SK-N-SH (cell line): ENCODE results near the gene SPA17. TPM values are rescaled to one million over a fixed set of nuclear protein-coding genes. Genes with fewer than 3 reads are reported as not detected.

Experiments
- CTCF ChIA-PET: fragments of 300-600, 350-600 bp; formaldehyde crosslinking; extraction: SDS; loops from one replicate; lab custom pipeline; 2021; lab: Yijun Ruan, JAX
- POLR2A ChIA-PET: fragments of 350-600 bp; sonication (Branson Sonifier 250); formaldehyde crosslinking; extraction: SDS; loops from one replicate; lab custom pipeline; 2020; ENCODE audit warnings: antibody characterized with exemption, inconsistent platforms; lab: Yijun Ruan, JAX
- DNase-seq: peaks from one replicate; pipeline ENCODE4 v3.0.0; 2012
- H2AFZ ChIP-seq: fragments of 200-600 bp; sonication (generic); 2 replicates; pipeline ENCODE4 v1.8.1; 2016; ENCODE audit warnings: antibody characterized with exemption, mild to moderate bottlenecking, low read depth
- H3F3A ChIP-seq: fragments of 200-600 bp; sonication (generic); replicated peaks from 2 replicates; pipeline ENCODE3; 2016; ENCODE audit warnings: antibody characterized with exemption, mild to moderate bottlenecking; ENCODE audit not compliant: insufficient read depth
- H3K27ac ChIP-seq, 2 experiments: fragments of 200-500 bp in 1 of 2; fragments of 200-600 bp in 1 of 2; sonication (Bioruptor generic) in 1 of 2; sonication (generic), shearing (Covaris generic) in 1 of 2; 2 replicates each; pipeline versions ENCODE4 v1.5.1 to v1.6.1; 2014 to 2016; ENCODE audit warnings: low read depth in 2 of 2, inconsistent platforms in 1 of 2, low read length in 1 of 2, mild to moderate bottlenecking in 1 of 2, mixed read lengths in 1 of 2
- H3K27me3 ChIP-seq: fragments of 200-600 bp; sonication (generic), shearing (Covaris generic); 2 replicates; pipeline ENCODE4 v1.6.1; 2016; ENCODE audit warnings: mixed run types; ENCODE audit not compliant: insufficient read depth
- H3K36me3 ChIP-seq, 2 experiments: fragments of 200-500 bp in 1 of 2; fragments of 200-600 bp in 1 of 2; sonication (Bioruptor generic) in 1 of 2; sonication (generic) in 1 of 2; replicated peaks in 1 of 2; 2 replicates each; pipeline versions ENCODE3 to v1.5.1; 2014 to 2016; ENCODE audit warnings: low read length in 1 of 2, mild to moderate bottlenecking in 1 of 2; ENCODE audit not compliant: insufficient read depth in 2 of 2, control insufficient read depth in 1 of 2
- H3K4me1 ChIP-seq, 2 experiments: fragments of 200-500 bp in 1 of 2; fragments of 200-600 bp in 1 of 2; sonication (Bioruptor generic) in 1 of 2; sonication (generic), shearing (Covaris generic) in 1 of 2; 2 replicates each; pipeline versions ENCODE4 v1.5.1 to v1.6.1; 2014 to 2016; ENCODE audit warnings: low read depth in 1 of 2, low read length in 1 of 2, mixed run types in 1 of 2; ENCODE audit not compliant: insufficient read depth in 2 of 2, control insufficient read depth in 1 of 2
- H3K4me2 ChIP-seq: fragments of 200-600 bp; sonication (generic), shearing (Covaris generic); 2 replicates; pipeline ENCODE4 v1.6.1; 2017; ENCODE audit warnings: mixed run types
- H3K4me3 ChIP-seq, 2 experiments: fragments of 200-500 bp in 1 of 2; fragments of 200-600 bp in 1 of 2; sonication (Bioruptor generic) in 1 of 2; sonication (generic), shearing (Covaris generic) in 1 of 2; 2 replicates each; pipeline versions ENCODE4 v1.5.1 to v1.8.1; 2014 to 2016; ENCODE audit warnings: low read depth in 2 of 2, inconsistent platforms in 1 of 2, low read length in 1 of 2, mild to moderate bottlenecking in 1 of 2, mixed read lengths in 1 of 2, moderate library complexity in 1 of 2
- H3K79me2 ChIP-seq: fragments of 200-600 bp; sonication (generic); 2 replicates; pipeline ENCODE4 v1.8.1; 2017; ENCODE audit warnings: mild to moderate bottlenecking; ENCODE audit not compliant: insufficient read depth
- H3K9ac ChIP-seq: fragments of 200-600 bp; sonication (generic); 2 replicates; pipeline ENCODE4 v1.6.1; 2017; ENCODE audit warnings: mixed run types
- H3K9me2 ChIP-seq: fragments of 200-600 bp; sonication (generic); 2 replicates; pipeline ENCODE4 v1.6.1; 2017; ENCODE audit warnings: mixed run types
- H3K9me3 ChIP-seq: fragments of 200-600 bp; sonication (generic); 2 replicates; pipeline ENCODE4 v1.6.1; 2017; ENCODE audit warnings: mixed run types, mild to moderate bottlenecking, moderate library complexity
- H4K20me1 ChIP-seq: fragments of 200-600 bp; sonication (generic); 2 replicates; pipeline ENCODE4 v1.6.1; 2017; ENCODE audit warnings: mild to moderate bottlenecking, mixed run types; ENCODE audit not compliant: insufficient read depth
- CTCF ChIP-seq: fragments of 200-600 bp; sonication (generic); IDR thresholded peaks from 2 replicates; pipeline ENCODE4 v1.6.1; 2017; ENCODE audit warnings: antibody characterized with exemption, mild to moderate bottlenecking, moderate library complexity
- ELF1 ChIP-seq: IDR thresholded peaks from 2 replicates; pipeline ENCODE4 v1.4.0; 2012
- EP300 ChIP-seq, 2 experiments: IDR thresholded peaks; 2 replicates each; pipeline versions ENCODE4 v1.4.0 to v1.6.1; 2012; ENCODE audit warnings: borderline replicate concordance in 1 of 2, low read depth in 1 of 2, low read length in 1 of 2
- FOSL2 ChIP-seq: IDR thresholded peaks from 2 replicates; pipeline ENCODE4 v1.4.0; 2012; ENCODE audit warnings: low read depth, mild to moderate bottlenecking, moderate library complexity, borderline replicate concordance
- MAX ChIP-seq: IDR thresholded peaks from 2 replicates; pipeline ENCODE4 v1.4.0; 2012; ENCODE audit warnings: low read depth
- NFIC ChIP-seq: IDR thresholded peaks from 2 replicates; pipeline ENCODE4 v1.4.0; 2012; ENCODE audit warnings: borderline replicate concordance
- NRF1 ChIP-seq: IDR thresholded peaks from 2 replicates; pipeline ENCODE4 v1.6.1; 2012; ENCODE audit warnings: low read depth, mild to moderate bottlenecking, low read length
- POLR2AphosphoS5 ChIP-seq: IDR thresholded peaks from 2 replicates; pipeline ENCODE4 v1.6.1; 2012; ENCODE audit warnings: low read depth, low read length
- RCOR1 ChIP-seq: fragments of 150-350 bp; IDR thresholded peaks from 2 replicates; pipeline ENCODE4 v1.6.1; 2017; ENCODE audit warnings: antibody characterized with exemption, low read length
- REST ChIP-seq: IDR thresholded peaks from 2 replicates; pipeline ENCODE4 v1.6.1; 2012; ENCODE audit warnings: mild to moderate bottlenecking, low read depth, low read length, moderate library complexity
- RFX5 ChIP-seq: IDR thresholded peaks from 2 replicates; pipeline ENCODE4 v1.6.1; 2012; ENCODE audit warnings: mild to moderate bottlenecking, improper control_type of control experiment, low read length
- SIN3A ChIP-seq: IDR thresholded peaks from 2 replicates; pipeline ENCODE4 v1.6.1; 2012; ENCODE audit warnings: low read depth, mild to moderate bottlenecking, low read length, moderate library complexity, borderline replicate concordance
- TCF12 ChIP-seq: IDR thresholded peaks from 2 replicates; pipeline ENCODE4 v1.4.0; 2012
- USF2 ChIP-seq: fragments of 150-350 bp; IDR thresholded peaks from 2 replicates; pipeline ENCODE4 v1.6.1; 2017; ENCODE audit warnings: antibody characterized with exemption, low read length, low read depth, borderline replicate concordance
- YY1 ChIP-seq: IDR thresholded peaks from 2 replicates; pipeline ENCODE4 v1.4.0; 2012; ENCODE audit warnings: low read depth, mild to moderate bottlenecking
- ZBTB33 ChIP-seq: IDR thresholded peaks from 2 replicates; pipeline ENCODE4 v1.4.0; 2012; ENCODE audit warnings: low read depth, borderline replicate concordance
- WGBS: methylation state at CpG from one replicate; pipeline ENCODE4 v1.1.6; 2017; ENCODE audit warnings: low lambda C conversion rate; 5-methylcytosine and 5-hydroxymethylcytosine counted together
- polyA plus RNA-seq, 3 experiments: library from polyadenylated mRNA; depleted of rRNA; stranded (reverse); fragments of >200 nt; gene quantifications; 2 replicates each; pipeline ENCODE4 v1.2.3, GENCODE V29; 2012

SPA17 gene
- polyA plus RNA-seq, 1 of the 3 experiments (the other 2 are of a cell fraction) = 7.7 TPM

- Histone ChIP-seq H4K20me1 (no peaks in the 10 kb centered on the region), H3K79me2 (no peaks in the 10 kb centered on the region), H3F3A (no peaks in the 10 kb centered on the region), H3K9me3 (no peaks in the 10 kb centered on the region), H3K36me3 (no peaks in the 10 kb centered on the region), H3K27ac (no peak overlapping the region), H3K9me2 (no peaks in the 10 kb centered on the region), H3K27me3 (no peaks in the 10 kb centered on the region), H3K4me2 (no peak overlapping the region), H3K9ac (no peak overlapping the region), H3K4me3 (no peak overlapping the region), H3K4me1 (no peaks in the 10 kb centered on the region), H2AFZ (no peak overlapping the region)
- DNase-seq = no peak
- POLR2A ChIA-PET = no interaction called here
- no peak for TF ChIP-seq EP300 (IDR thresholded peaks at IDR 0.05; ENCODE audit: borderline replicate concordance in 1 of 2, low read depth in 1 of 2, low read length in 1 of 2)
- TF ChIP-seq RFX5 = no peak
- TF ChIP-seq NRF1 = no peak
- TF ChIP-seq TCF12 = no peak
- TF ChIP-seq ZBTB33 = no peak
- no peak for TF ChIP-seq SIN3A
- TF ChIP-seq MAX = no peak
- no peak for TF ChIP-seq POLR2AphosphoS5
- no peak for TF ChIP-seq FOSL2
- no peak for TF ChIP-seq USF2
- TF ChIP-seq CTCF = no peak
- CTCF ChIA-PET = interaction anchor here (1.0 to 1.8 kb wide), 4 partner anchors 29 to 63 kb away, joined by 3 to 5 read pairs (median 5); no protein-coding TSS in a partner anchor
These were observed 26.3 kb downstream of the SPA17 start for GRCh38 chr11:124700028-124700427.

- Histone ChIP-seq H3K4me1 (no peaks in the 10 kb centered on the region), H3K9ac (no peak overlapping the region), H3K9me2 (no peaks in the 10 kb centered on the region), H3K36me3 (no peaks in the 10 kb centered on the region), H4K20me1 (no peaks in the 10 kb centered on the region), H3K9me3 (no peaks in the 10 kb centered on the region), H3K4me3 (no peak overlapping the region), H3F3A (no peaks in the 10 kb centered on the region), H3K4me2 (no peak overlapping the region), H3K27me3 (no peaks in the 10 kb centered on the region), H3K27ac (no peak overlapping the region), H2AFZ (no peak overlapping the region), H3K79me2 (no peaks in the 10 kb centered on the region)
- POLR2A ChIA-PET = no interaction called here
- WGBS = 48% methylated on average over 4 of the region's 4 CpGs
- DNase-seq = no peak
- CTCF ChIA-PET = interaction anchor here (0.6 to 1.2 kb wide), 2 partner anchors 32 to 159 kb away, joined by 3 read pairs; partner anchors contain the start of gene NRGN
- TF ChIP-seq RCOR1 (no peak), ELF1 (no peak), REST (no peak), CTCF (no peak), NFIC (no peak), USF2 (no peak), YY1 (no peak), RFX5 (no peak)
These were observed 34.1 kb downstream of the SPA17 start for GRCh38 chr11:124707829-124708228.
